K562 (cell line): ENCODE data around the gene SPAG9. TPM values are rescaled to one million over a fixed set of nuclear protein-coding genes. Genes with fewer than 3 reads are reported as not detected.

Experiments used
- DPF2 ChIP-seq: fragments of 450-650 bp; IDR thresholded peaks from 2 replicates; pipeline ENCODE4 v1.6.1; 2016
- HNRNPK ChIP-seq: fragments of 200-400 bp; formaldehyde crosslinking; IDR thresholded peaks from one replicate; pipeline ENCODE4 v1.6.1; 2018; ENCODE audit warnings: mild to moderate bottlenecking, low read depth, low read length; ENCODE audit not compliant: poor library complexity, severe bottlenecking
- MGA ChIP-seq: fragments of 450-650 bp; IDR thresholded peaks from 2 replicates; pipeline ENCODE4 v1.6.1; 2016; ENCODE audit warnings: mild to moderate bottlenecking, moderate library complexity
- PCBP1 ChIP-seq: fragments of 200-400 bp; formaldehyde crosslinking; IDR thresholded peaks from 2 replicates; pipeline ENCODE4 v1.6.1; 2018; ENCODE audit warnings: mild to moderate bottlenecking, low read depth, low read length; ENCODE audit not compliant: poor library complexity, severe bottlenecking
- RERE ChIP-seq: sonication (generic); formaldehyde crosslinking; IDR thresholded peaks from 2 replicates; pipeline ENCODE4 v1.8.0; 2023; ENCODE audit warnings: missing genetic modification reagents, mild to moderate bottlenecking, borderline replicate concordance
- ZBTB9 ChIP-seq: fragments of 450-650 bp; formaldehyde crosslinking; IDR thresholded peaks from 2 replicates; pipeline ENCODE4 v1.4.0; 2020; ENCODE audit warnings: mild to moderate bottlenecking, moderate library complexity
- ZNF830 ChIP-seq: fragments of 250-450 bp; sonication (Bioruptor Pico); IDR thresholded peaks from 2 replicates; pipeline ENCODE4 v1.5.0; 2021; ENCODE audit warnings: mild to moderate bottlenecking
- polyA plus RNA-seq, 8 experiments: library from polyadenylated mRNA; depleted of rRNA in 4 of 8; stranded (reverse) in 5 of 8; unstranded in 3 of 8; fragments of >200 nt; fragmentation: Nextera tagmentation in 2 of 8; fragmentation: Illumina TruSeq in 1 of 8; extraction: Ambion mirVana in 2 of 8; extraction: Trizol in 1 of 8; gene quantifications; 2 replicates each; pipeline versions ENCODE4 v1.2.1 to v1.2.3, GENCODE V29; 2011 to 2014; ENCODE audit warnings: inconsistent platforms in 1 of 8, missing spikeins in 1 of 8
- total RNA-seq, 7 experiments: library from RNA; depleted of rRNA in 6 of 7; stranded (reverse); fragments of >200 nt in 6 of 7; fragmentation: Illumina TruSeq in 2 of 7; extraction: Trizol in 2 of 7; gene quantifications; 2 replicates each; pipeline versions ENCODE4 v1.2.1 to v1.2.3, GENCODE V29; 2011 to 2021; ENCODE audit warnings: low replicate concordance in 1 of 7

SPAG9 gene
- total and polyA plus RNA-seq, 9 of the 15 experiments (the other 6 are each of a cell fraction or from before 2014, with no cell fraction given), result 12.2 to 99.2 (median 58.2) TPM

- no peak for TF ChIP-seq MGA
- peak; percentile 69; the same call in 1 of the 2 replicates for TF ChIP-seq ZBTB9 (CRISPR knock-in tag)
- no peak for TF ChIP-seq PCBP1
- TF ChIP-seq ZNF830 (CRISPR knock-in tag), result no peak
- TF ChIP-seq RERE (CRISPR knock-in tag), result no peak
- peak; percentile 83 for TF ChIP-seq DPF2
- TF ChIP-seq HNRNPK, result no peak
These were observed 170.4 kb downstream of the SPAG9 start (continued) for GRCh38 chr17:50949989-50950877.
